ENCODE measurements around the gene RPL22. TPM values are rescaled to one million over a fixed set of nuclear protein-coding genes. Genes with fewer than 3 reads are reported as not detected.

The RPL22 gene
- total RNA-seq, 1 experiment from 2014 or later: 494 TPM

DNA sequence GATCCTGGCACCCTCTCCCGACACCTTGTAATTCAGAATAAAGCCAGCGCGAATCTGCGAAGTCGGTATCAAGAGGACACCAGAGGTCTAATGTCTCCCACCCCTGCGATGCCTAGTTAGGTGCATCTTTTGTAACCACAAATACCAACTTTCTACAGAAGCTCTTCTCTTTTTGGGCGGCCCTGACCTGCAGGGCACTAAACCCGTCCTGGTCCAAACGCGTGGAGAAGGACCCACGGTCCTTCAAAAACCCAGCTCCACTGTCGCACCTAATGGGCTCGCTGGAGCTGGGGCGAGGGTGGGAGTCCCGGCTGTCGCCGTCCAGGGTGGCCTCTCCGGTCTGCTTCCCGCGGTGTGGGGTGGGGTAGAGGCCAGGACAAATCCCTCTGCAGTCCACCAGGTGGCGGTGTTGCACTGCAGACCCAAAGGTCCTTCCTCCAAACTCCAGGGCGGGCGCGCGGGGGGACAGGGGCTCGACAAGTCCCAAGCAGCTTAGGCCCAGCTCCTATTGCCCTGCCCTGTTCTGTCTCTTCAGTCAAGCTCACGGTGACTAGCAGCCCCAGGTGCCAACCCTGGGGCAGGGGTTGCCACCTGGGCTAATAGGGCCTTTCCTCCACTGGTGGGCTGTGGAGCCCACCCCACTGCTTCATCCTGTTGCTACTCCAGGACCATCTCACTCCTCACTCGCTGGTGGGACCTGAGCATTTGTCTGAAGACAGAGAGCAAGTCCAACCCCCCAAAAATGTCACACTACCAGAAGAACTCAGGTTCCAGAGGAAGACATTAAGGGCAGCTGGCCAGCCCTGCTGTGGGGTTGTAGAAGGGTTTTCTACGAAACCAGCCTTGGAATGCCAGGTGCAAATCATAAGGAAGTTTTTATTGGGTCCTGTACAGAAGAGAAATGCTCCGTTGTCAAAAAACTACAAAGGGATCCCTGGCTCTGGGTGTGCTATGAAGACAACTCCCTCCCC is 47.4 kb upstream of the RPL22 start:
- ChIA-PET CTCF (interaction anchor here (0.6 to 2.8 kb wide), 14 partner anchors 11 to 235 kb away, joined by 3 to 23 read pairs (median 4); partner anchors contain the start of gene ICMT), POLR2A (ENCODE audit: low non-redundant PET) (interaction anchor here (0.6 kb wide), 1 partner anchor 138 kb away, joined by 3 read pairs; no protein-coding TSS in a partner anchor)
- Histone ChIP-seq H3K4me1 (ENCODE audit: insufficient read depth, low read length, poor library complexity, severe bottlenecking) (peaks cover 20% of the 10 kb centered on the region), H3K27ac (ENCODE audit: low read depth, low read length, poor library complexity, severe bottlenecking) (no peak overlapping the region), H3K27me3 (replicated peaks; ENCODE audit: insufficient read depth, low read depth, low read length, poor library complexity) (peaks cover 46% of the 10 kb centered on the region), H3K36me3 (ENCODE audit: insufficient read depth, low read length, poor library complexity, severe bottlenecking) (no peaks in the 10 kb centered on the region), H3K9me3 (ENCODE audit: low read depth, low read length, poor library complexity, severe bottlenecking) (no peaks in the 10 kb centered on the region), H3K4me3 (ENCODE audit: low read depth, low read length, poor library complexity, severe bottlenecking) (peak overlapping the region; percentile 46)
- DNase-seq (ENCODE audit: low spot score): peak; percentile 89
- intact Hi-C loops (cut with micrococcal nuclease; ENCODE audit: unreplicated experiment): loop anchor here (1.0 to 2.0 kb wide), 4 partner anchors 97 to 228 kb away; no protein-coding TSS in a partner anchor
- TF ChIP-seq CTCF (conservative IDR thresholded peaks at IDR 0.05; ENCODE audit: low read depth, low read length) (peak; percentile 89), EZH2 (IDR thresholded peaks at IDR 0.05; ENCODE audit: borderline replicate concordance, low read depth, low read length, poor library complexity, severe bottlenecking) (no peak)
- BruUV-seq (replicated peaks): no TSS peak

DNA sequence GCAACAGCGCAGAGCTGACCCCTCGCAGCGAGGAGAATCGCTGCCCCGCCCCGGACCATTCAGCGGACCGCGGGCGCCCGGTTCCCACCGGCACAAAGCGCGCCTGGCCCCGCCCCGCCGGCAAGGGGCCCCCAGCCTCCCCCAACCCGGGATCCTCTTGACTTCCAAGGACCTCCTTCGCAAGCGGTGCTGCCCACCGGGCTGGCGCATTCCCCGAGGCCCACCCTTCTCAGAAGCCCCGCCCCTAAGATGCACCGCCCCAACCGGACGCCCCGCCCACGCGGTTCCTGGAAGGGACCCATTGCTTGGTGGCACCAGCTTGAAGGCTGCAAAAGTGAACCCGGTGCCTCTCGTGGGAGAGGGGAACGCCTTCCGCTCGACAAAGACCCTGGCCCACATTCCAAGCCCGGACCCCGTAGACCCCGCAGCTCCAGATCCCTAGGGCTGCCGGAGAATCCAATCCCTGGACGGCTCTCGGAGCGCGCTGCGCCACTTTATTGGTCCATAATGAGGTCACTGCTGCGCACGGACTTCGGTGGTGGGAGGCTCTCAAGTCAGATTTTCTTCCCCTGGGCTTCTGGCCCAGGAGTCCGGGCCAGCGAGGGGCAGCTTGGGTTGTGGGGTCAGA is 46.6 kb upstream of the RPL22 start:
- CTCF ChIA-PET: interaction anchor here (0.6 to 2.8 kb wide), 12 partner anchors 10 to 277 kb away, joined by 3 to 23 read pairs (median 4); partner anchors contain the start of gene ICMT
- DNase-seq (ENCODE audit: low spot score): peak; percentile 85
- peak overlapping the region; percentile 46 for H3K4me3 ChIP-seq (ENCODE audit: low read depth, low read length, poor library complexity, severe bottlenecking)

More for the DNA sequence above, 46.6 kb upstream of the RPL22 start:
- POLR2A ChIA-PET (ENCODE audit: low non-redundant PET): no interaction called here
- Histone ChIP-seq H3K27me3 (replicated peaks; ENCODE audit: insufficient read depth, low read depth, low read length, poor library complexity) (peaks cover 54% of the 10 kb centered on the region), H3K27ac (ENCODE audit: low read depth, low read length, poor library complexity, severe bottlenecking) (no peak overlapping the region), H3K4me1 (ENCODE audit: insufficient read depth, low read length, poor library complexity, severe bottlenecking) (peaks cover 26% of the 10 kb centered on the region), H3K9me3 (ENCODE audit: low read depth, low read length, poor library complexity, severe bottlenecking) (no peaks in the 10 kb centered on the region), H3K36me3 (ENCODE audit: insufficient read depth, low read length, poor library complexity, severe bottlenecking) (no peaks in the 10 kb centered on the region)
- no TSS peak for BruUV-seq (replicated peaks)
- no peak for TF ChIP-seq EZH2 (IDR thresholded peaks at IDR 0.05; ENCODE audit: borderline replicate concordance, low read depth, low read length, poor library complexity, severe bottlenecking)
- TF ChIP-seq CTCF (conservative IDR thresholded peaks at IDR 0.05; ENCODE audit: low read depth, low read length): no peak
- intact Hi-C loops (cut with micrococcal nuclease; ENCODE audit: unreplicated experiment): loop anchor here (1.0 to 2.0 kb wide), 5 partner anchors 97 to 229 kb away; no protein-coding TSS in a partner anchor
